Stimulated activated naive CD4-positive, alpha-beta T cell treated with Interleukin-2 at 50 U/mL for 16 hours (primary cell): ENCODE data around the gene PCNX1.

ENCODE experiments used
- DNase-seq: peaks from one replicate; lab custom pipeline; 2025; lab: John Stamatoyannopoulos, UW

PCNX1 gene

DNA sequence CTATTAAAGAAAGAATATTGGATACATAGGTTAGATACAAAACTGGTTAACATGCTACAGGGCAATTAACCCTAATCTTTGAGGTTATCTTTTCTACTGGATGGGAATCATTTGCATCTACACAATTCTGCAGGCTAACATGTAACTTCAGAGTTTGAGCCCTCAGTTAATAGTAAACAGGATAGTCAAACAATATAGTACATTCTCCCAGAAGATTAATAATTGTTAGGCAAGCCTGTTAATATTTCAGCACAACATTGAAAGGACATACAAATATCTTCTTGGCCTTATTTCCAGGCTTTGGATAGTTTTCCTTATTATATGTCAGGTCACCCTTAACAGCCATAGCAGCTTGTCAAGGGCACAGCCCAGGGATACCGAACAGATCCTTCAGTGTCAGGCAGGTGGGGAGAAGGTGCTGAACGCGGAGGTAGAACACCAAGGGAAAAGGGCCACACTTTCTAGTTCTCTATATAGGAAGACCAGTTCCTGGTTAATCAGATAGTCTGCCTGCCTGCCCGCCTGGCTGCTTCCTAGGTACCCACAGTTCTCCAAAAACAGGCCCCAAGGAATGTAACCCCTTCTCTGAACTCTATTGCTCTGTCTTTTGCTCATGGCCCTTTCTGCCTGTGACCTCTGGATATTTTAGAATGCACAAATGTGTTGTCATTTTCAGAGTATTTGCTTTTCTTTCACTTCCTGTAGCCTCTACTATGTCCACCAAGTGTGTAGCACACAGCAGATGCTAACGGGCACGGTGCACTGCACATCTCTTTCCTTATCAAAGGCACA, 256.0 kb downstream of the PCNX1 start:
- no peak for DNase-seq

GRCh38 chr14:71163842-71164629, 256.8 kb downstream of the PCNX1 start:
- DNase-seq = no peak
